Endometrial microvascular endothelial cells (primary cell): Measurements from ENCODE around the gene NSD1. TPM values are rescaled to one million over a fixed set of nuclear protein-coding genes. Genes with fewer than 3 reads are reported as not detected.

Source experiments
- in situ Hi-C: cut with HindIII; loops from 2 replicates; pipeline ENCODE4 v1.10.0; 2017; ENCODE audit warnings: low sequenced_read_pairs, low pct_unique_long_range_greater_than_20kb; ENCODE audit errors: inconsistent ontology term
- total RNA-seq: library from RNA; depleted of rRNA; stranded (reverse); fragments of >200 nt; gene quantifications from one replicate; pipeline ENCODE4 v1.2.3, GENCODE V29; 2015; ENCODE audit errors: inconsistent ontology term

The NSD1 gene
- total RNA-seq, 1 donor from 2014 or later: 34.3 TPM

DNA sequence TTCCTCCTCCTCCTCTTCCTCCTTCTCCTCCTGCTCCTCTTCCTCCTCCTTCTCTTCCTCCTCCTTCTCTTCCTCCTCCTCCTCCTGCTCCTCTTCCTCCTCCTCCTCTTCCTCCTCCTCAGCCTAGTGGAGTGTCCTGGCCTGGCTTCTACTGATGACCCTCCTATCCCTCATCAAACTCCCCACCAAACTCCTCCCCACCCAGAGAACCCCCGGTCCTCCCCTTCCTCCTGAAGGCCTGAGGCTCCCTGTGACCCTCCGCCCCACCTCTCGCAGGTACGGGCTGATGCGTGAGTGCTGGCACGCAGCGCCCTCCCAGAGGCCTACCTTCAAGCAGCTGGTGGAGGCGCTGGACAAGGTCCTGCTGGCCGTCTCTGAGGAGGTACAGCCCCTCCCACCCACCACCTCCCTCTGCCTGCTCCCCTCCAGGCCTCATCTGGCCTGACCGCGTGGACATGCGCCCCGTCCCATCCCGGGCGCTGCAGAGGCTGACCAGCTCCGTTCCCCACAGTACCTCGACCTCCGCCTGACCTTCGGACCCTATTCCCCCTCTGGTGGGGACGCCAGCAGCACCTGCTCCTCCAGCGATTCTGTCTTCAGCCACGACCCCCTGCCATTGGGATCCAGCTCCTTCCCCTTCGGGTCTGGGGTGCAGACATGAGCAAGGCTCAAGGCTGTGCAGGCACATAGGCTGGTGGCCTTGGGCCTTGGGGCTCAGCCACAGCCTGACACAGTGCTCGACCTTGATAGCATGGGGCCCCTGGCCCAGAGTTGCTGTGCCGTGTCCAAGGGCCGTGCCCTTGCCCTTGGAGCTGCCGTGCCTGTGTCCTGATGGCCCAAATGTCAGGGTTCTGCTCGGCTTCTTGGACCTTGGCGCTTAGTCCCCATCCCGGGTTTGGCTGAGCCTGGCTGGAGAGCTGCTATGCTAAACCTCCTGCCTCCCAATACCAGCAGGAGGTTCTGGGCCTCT, 36.3 kb upstream of the NSD1 start:
- in situ Hi-C loops: no loop called here

DNA sequence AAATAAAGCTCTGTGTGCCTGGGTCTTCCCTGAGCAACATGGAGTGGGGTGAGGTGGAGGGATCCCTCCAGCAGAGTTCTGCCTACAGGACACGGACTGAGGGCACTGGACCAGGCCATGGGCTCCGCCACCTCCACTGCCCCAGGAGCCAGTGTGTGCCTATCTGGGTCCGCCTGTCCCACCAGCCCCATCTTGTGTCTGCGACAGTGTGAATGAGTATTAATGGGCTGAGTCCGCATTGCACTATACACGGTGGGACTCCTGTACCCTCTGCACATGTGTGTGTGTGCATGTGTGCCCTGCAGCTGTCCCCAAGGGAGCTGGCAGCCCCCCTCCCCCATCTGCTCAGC, 35.5 kb upstream of the NSD1 start:
- in situ Hi-C loops: no loop called here

DNA sequence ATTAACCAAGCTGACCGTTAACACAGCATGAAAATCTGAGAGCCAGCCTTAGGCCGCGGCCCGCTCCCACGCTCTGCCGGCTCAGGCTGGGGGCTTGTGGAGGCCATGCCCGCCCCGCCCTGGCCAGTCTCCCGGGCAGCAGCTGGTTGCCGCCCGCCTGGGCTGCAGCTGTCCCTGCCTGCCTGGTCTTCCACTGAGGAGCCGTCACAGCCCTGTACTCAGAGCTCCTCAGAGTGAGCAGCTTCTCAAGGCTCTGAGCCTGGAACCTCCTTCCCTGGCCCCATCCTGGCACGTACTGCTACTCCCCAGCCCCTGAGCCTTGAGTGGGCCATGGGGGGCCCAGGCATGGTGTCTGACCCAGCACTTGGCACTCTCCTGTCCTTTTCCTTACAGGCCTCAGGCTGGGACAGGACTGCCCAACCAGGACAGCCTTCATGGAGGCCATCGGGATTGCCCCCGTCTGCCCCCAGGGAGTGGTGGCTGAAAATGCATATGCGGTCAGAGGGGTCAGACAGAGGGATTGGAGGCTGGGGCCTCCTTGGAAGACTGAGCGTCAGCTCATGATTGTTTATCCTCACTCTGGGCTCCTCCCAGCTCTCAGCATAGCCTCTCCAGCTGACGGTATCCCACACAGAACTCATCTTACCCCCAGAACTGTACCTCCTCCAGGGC, 35.0 kb upstream of the NSD1 start:
- in situ Hi-C loops: no loop called here

DNA sequence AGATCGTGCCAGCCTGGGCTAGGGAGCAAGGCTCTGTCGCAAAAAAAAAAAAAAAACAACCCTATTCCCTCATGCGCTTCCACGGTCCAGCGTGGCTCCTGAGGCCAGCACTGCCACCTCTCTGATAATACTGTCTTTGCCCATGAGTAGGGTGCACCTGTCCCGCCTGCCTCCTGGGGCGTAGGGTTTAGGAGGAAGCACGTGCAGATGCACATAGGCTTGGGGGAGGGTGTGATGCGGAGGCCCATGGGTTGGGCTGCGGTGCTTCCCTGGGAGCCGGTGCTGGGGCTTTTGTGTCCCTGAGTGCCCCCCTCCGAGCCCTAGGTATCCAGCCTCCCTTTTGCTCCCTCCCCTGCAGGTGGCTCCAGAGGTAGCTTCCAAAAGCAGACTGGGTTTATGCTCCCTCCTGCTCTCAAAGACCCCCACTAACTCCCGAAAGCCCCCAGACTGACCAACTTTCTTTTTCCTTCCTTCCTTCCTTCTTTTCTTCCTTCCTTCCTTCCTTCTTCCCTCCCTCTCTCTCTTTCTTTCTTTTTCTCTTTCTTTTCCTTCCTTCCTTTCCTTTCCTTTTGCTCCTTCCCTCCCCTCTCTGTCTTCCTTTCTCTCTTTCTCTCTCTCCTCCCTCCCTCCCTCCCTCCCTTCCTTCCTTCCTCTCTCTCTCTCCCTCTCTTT, 34.0 kb upstream of the NSD1 start:
- in situ Hi-C loops: no loop called here

DNA sequence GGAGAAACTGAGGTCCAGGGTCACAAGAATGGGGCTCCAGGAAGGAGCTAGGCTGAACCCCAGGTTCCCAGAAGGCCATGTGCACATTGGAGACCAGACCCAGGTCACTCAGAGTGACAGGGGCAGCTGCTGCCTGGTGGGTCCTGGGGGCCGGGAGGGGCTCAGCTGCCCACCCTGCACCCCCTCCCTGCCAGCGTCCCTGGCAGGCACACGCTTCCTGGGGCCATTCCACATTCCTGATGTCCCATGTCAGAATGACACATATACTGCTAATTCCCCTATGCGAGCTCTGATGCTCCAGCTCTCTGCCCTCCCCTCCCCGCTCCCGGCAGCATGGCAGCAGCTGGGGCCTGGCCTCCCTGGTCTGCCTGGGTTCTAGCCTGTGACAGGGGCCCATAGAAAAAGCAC, 32.9 kb upstream of the NSD1 start:
- in situ Hi-C loops: no loop called here

DNA sequence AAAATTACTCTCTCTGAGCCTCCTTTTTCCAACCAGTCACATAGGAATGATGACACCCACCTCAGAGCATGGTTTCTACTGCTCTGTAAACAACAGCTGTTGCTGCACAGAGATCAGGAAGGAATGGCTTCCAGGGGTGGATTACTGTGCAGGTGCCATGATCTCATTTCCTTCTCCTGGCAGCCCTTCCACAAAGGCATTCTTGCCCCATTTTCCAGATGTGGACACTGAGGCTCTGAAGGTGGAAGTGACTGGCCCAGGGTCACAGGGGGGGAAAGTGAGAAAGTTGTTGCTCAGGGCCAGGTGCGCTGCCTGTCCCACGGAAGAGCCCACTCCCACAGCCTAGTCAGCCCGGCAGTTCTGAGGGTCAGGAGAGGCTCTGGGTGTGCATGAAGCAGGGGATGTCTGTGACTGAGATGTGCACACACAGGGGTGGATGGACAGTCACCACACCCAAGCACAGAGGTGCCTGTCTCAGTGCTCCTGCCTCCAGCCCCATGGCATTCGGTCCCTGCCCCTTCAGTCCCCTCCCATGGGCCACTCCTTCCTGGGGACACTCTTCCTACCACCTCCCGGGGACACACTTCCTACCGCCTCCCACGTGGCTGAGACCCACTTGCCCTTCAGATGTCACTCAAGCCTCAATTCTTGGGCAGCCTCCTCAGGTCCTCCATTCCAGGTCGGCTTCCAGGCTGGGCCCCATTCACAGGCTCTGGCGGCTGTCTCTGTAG, 29.9 kb upstream of the NSD1 start:
- in situ Hi-C loops: no loop called here

DNA sequence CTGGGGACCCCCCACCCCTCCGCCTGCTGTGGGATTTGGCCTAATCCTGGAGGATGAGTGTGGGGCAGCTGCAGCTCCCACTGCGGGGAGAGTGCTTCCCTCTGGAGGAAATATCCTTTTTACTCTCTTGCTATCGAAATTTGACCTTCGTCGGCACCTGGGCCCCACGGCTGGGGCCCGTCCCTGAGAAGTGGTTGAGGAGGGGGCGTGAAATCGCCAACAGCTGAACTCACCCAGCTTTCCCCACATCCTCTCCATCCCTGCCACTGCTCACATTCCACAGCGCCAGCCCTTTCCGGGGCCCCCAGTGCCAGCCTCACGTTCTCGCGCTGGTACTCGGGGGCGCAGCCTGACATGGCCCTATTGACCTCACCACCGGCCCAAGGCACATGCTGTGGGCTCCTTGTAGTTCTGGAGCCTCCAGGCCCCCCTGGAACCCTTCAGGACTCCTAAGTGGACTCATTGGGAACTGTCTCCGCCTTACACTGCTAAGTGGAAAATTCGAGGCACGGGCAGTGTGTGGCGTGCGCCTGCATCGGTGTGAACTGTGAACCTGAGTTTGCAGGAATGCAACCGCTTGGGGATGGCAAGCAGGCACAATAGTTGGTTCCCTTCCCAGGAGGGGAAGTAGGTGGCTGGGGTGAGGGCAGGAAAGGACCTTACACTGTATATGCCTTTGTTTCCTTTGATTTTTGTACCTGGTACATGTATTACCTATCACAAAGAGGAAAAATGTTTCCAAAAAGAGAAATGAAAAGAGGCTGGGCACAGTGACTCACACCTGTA, 27.7 kb upstream of the NSD1 start:
- in situ Hi-C loops: no loop called here

DNA sequence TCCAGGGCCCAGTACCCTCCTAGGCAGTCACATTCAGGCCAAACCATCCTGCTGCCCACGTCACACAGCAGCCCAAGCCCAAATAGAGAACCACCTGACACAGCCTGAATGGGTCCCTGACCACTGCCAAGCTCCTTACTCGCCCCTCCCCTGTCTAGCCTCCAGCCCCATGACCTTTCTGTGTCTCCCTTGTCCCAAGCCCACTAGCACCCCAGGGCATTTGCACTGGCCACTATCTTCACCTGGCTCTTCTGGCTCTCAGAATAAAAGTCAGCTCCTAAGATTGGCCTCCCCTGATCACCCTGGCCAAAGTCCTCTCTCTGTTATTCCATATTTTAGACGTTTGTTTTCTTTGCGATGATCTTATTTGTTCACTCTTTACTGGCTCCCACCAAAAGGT, 26.4 kb upstream of the NSD1 start:
- in situ Hi-C loops: no loop called here

DNA sequence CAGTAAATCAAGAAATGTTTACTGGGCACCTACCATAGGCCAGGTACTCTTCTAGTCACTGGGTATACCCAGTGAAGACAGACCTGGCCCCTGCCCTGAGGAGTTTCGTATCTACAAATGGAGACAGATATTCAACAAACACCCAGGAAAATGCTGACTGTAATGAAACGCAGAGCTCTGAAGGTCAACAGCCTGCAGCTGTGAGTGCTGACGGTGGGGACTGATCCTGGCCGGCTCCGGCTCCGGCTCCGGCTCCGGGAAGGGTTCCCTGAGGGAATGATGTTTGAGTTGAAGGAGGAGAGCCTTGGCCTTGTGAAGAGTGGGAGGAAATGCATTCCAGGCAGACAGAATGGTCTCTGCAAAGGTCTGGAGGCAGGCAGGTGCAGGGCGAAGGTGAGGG, 23.8 kb upstream of the NSD1 start:
- in situ Hi-C loops: no loop called here

DNA sequence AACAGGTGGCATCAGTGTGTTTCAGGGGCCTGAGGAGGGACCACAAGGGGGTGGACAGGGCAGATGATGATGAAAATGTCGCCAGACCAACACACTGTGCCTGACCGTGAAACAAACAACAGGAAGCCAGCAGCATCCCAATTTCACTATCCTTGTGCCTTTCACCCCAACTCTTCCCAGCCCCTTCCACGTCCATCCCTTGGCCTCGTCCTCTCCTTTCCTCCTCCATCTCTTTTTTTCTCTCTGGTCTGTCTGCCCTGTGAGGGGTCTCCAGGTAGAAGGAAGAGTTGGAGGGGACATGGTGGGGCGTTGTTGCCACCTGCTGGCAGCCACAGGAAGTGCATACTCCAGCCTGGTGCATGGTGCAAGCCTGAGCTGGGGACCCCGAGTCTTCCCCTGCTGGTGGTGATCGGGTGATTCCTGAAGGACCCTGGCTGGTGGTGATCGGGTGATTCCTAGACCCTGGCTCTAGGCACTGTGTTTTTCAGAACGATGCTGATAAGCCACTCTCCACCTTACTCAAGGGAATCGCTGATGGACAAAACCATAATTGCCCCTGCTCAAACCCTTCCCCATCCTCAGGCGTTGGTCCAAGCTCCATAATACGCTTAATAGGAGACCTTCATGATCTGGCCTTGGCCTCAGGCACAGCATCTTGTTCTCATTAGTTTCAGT, 21.7 kb upstream of the NSD1 start:
- in situ Hi-C loops: no loop called here

DNA sequence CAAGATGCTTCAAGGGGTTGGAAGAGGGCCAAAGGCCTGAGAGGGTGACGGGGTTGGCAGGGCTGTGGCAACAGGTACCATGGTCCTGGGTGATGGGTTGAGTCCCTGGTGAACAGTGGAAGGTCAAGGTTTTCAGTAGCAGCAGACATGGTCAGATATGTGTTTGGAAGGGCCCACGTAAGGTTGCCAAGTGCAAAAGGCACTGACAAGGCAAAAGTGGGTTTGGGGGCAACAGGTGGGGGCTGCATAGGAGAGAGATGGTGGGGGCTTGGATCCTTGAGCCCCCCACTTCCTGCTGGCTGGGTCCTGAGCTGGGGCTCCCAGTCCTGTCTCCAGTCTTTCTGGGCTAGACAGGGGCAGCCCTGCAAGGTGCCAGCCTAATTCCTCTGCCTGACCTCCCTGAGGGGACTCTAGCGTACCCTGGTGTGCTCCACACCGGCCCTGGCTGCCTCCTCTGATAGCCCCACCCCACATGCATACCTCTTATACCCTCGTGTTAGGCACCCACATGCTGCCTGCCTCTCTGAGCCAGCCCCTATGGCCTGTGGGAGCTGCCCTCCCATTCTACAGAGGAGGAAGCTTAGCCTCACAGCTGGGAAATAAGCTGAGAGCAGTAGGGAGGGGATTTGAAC, 20.9 kb upstream of the NSD1 start:
- in situ Hi-C loops: no loop called here

DNA sequence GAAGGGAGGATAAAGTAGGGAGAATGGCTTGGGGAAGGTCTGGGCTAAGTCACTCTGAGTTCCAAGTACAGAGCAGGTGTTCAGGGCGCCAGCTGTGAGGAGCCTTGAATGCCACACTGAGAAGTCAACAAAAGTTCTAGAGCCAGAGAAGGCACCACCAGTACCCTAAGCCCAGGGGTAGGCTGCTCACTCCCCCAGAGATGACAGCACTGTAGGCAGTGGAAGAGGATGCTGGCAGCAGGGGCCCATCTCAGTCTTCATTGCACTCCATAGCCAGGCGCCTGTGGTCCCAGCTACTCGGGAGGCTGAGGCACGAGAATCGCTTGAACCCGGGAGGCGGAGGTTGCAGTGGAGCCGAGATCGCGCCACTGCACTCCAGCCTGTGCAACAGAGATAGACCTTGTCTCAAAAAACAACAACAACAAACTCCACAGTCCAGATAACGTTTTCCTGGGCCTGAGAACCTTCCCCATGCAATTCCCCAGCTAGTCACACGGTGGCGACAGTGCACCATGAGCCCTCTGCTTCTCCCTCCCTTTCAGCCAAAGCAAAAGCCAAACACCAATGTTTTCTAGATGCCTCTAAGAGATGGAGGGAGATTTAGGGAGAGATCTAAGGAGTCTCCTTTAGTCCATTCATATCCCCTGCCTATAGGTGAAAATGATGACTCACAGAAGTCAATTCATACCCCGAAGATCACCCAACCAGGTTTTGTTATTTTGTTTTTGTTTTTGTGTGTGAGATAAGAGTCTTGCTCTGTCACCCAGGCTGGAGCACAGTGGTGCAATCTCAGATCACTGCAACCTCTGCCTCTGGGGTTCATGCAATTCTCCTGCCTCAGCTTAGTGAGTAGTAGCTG, 19.8 kb upstream of the NSD1 start:
- in situ Hi-C loops: no loop called here

DNA sequence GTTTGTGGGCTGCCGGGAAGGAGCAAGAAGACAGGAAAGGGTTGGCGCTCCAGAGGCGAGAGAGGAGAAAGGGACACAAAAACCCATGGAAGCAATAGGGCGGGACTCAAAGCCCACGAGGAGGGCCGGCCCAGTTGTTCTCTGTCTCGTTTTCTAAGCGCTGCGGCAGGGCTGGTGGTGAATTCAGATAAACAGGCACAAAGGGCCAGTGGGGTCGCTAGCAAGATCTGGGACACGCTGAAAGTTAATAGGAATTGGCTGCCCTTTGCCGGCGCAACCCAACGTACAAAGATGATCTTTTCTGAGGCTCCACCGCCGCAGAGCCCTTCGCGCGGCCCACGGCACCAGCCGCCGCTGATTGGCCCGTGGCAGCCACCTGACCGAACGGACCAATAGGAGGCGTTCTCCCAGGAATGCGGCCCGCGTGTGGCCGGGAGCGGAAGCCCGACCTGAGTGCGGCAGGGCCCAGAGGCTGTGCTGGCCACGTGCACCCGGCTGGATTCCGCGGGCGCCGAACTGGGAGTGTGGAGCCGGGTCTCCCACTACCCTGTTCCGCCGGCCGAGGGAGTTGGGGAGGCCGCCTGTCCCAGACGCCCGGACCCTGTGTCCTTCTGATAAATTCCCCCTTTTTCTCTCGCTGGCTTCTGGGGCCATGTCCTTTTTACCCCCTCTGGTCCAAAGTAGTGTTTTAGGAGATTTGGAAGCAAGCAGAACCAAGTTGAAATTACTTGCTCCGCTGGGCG, 16.8 kb upstream of the NSD1 start:
- in situ Hi-C loops: no loop called here

DNA sequence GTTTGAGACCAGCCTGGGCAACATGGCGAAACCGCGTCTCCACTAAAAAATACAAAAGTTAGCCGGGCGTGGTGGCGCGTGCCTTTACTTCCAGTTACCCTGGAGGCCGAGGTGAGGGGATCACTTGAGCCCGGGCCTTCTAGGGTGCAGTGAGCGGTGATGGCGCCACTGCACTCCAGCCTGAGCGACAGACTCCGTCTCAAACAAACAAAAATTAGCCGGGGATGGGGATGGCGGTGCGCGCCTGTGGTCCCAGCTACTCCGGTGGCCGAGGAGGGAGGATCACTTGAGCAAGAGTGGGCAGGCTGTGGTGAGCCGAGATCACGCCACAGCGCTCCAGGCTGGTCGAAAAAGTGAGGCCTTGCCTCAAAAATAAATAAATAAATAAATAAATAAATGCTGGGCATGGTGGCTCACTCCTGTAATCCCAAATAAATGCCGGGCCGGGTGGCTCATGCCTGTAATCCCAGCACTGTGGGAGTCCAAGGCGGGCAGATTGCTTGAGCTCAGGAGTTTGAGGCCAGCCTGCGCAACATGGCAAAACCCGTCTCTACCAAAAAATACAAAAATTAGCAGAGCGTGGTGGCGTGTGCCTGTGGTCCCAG, 16.0 kb upstream of the NSD1 start:
- in situ Hi-C loops: no loop called here

DNA sequence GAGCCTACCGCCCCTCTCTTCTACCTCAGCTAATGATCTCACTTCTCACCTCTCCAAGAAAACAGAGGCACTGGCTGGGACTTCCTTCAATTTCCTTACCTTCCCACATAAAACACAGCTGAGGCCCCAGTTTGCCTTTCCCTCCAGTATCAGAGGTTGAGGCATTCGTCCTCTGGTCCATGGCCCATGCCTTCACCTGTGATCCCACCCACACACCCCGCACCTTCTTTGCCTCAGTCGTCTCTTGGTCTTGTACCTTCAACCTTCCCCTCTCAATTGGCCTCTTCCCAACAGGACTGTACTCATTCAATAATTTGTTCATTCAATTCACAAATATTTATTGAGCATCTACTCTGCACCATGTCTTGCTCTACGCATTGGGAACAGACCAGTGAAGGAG, 11.0 kb upstream of the NSD1 start:
- in situ Hi-C loops: no loop called here
